Amniotic epithelial cell (primary cell): Measurements from ENCODE around the gene GPR137C.
"Not testable (repeated sequence)": the region's sequence is repeated elsewhere in the genome, so short reads cannot be mapped to it uniquely, and the experiment has no call there.

Experiments used
- DNase-seq: peaks from one replicate; pipeline ENCODE4 v3.0.0-alpha.2; 2010; ENCODE audit warnings: low read depth

The GPR137C gene

DNA sequence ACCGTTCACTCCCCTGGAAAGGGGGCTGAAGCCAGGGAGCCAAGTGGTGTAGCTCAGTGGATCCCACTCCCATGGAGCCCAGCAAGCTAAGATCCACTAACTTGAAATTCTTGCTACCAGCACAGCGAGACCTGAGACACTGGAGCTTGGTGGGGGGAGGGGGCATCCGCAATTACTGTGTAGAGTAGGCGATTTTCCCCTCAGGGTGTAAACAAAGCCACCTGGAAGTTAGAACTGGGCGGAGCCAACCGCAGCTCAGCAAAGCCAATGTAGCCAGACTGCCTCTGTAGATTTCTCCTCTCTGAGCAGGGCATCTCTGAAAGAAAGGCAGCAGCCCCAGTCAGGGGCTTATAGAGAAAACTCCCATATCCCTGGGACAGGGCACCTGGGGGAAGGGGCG, 15.8 kb downstream of the GPR137C start:
- not testable (repeated sequence) for DNase-seq

- no peak for DNase-seq
Measured at GRCh38 chr14:52575858-52576257, 23.2 kb downstream of the GPR137C start.

GRCh38 chr14:52583544-52583943, 30.9 kb downstream of the GPR137C start:
- DNase-seq = no peak

DNA sequence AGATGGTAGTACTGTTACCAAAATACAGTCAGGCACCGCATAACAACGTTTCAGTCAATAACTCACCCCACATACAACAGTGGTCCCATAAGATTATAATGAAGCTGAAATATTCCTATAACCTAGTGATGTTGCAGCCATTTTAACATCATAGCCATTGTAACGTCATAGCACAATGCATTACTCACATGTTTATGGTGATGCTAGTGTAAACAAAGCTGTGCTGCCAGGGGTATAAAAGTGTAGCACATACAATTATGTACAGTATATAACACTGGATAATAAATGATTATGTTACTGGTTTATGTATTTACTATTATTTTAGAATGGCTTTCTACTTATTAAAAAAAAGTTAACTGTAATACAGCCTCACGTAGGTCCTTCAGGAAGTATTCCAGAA, 37.0 kb downstream of the GPR137C start:
- DNase-seq = no peak

DNA sequence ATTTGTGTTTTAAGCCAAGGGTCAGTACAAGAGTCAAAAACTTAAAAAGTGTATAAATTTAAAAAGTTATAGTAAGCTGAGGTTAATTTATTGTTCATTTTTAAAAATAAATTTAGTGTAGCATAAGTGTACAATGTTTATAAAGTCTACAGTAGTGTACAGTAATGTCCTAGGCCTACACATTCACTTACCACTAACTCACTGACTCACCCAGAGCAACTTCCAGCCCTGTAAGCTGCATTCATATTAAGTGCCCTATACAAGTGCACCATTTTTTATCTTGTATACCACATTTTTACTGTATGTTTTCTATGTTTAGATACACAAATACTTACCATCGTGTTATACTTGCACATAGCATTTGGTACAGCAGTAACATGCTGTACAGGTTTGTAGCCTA, 37.7 kb downstream of the GPR137C start:
- no peak for DNase-seq

DNA sequence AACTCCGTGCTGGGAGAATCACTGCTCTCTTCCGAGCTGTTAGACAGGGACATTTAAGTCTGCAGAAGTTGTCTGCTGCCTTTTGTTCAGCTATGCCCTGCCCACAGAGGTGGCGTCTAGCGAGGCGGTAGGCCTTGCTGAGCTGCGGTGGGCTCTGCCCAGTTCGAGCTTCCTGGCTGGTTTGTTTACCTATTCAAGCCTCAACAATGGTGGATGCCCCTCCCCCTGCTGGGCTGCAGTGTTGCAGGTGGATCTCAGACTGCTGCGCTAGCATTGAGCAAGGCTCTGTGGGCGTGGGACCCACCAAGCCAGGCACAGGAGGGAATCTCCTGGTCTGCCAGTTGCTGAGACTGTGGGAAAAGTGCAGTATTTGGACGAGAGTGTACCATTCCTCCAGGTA, 43.7 kb downstream of the GPR137C start:
- DNase-seq = no peak

GRCh38 chr14:52596861-52597260, 44.2 kb downstream of the GPR137C start:
- DNase-seq = peak; percentile 6

- no peak for DNase-seq
Measured at GRCh38 chr14:52598568-52598967, 45.9 kb downstream of the GPR137C start.

DNA sequence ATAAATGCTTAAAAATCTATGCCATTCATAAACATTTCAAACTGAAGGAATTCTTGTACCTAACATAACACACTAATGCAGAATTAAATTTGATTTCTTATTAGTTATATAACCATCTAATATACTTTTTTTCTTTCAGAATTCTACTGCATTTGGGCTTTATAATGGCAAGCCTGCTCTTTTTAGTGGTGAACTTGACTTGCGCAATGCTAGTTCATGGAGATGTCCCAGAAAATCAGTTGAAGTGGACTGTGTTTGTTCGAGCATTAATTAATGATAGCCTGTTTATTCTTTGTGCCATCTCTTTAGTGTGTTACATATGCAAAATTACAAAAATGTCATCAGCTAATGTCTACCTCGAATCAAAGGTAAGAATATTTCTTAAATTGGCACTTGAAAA, 47.3 kb downstream of the GPR137C start:
- no peak for DNase-seq

DNA sequence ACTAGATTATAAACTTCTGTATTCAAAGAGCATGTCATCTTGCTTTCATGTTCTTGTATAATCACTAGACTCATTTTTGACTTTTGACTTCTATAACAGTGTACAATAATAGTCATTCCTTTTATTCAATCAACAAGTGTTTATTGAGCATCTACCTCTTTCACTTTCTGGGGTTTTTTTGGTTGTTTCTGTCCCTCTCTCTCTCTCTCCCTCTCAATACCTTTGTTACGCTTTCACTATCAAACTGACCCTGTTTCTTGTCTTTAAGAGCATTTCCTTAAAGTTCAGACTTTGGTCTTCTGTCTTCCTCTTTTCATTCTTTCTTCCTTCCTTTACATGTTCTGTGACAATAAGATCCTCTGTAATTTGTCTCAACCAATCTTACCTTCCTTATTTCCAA, 49.5 kb downstream of the GPR137C start:
- DNase-seq = no peak

DNA sequence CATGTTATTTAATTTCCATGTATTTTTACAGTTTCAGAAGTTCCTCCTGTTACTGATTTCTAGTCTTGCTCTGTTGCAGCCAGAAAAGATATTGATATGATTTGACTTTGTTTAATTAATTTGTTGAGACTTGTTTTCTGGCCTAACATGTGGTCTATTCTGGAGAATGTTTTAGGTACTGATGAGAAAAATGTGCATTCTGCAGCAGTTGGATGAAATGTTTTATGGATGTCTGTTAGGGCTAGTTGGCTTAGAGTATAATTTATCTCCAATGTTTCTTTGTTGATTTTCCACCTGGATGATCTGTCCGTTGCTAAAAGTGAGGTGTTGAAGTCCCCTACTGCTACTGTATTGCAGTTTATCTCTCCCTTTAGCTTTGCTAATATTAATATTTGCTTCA, 54.4 kb downstream of the GPR137C start:
- DNase-seq = no peak

DNA sequence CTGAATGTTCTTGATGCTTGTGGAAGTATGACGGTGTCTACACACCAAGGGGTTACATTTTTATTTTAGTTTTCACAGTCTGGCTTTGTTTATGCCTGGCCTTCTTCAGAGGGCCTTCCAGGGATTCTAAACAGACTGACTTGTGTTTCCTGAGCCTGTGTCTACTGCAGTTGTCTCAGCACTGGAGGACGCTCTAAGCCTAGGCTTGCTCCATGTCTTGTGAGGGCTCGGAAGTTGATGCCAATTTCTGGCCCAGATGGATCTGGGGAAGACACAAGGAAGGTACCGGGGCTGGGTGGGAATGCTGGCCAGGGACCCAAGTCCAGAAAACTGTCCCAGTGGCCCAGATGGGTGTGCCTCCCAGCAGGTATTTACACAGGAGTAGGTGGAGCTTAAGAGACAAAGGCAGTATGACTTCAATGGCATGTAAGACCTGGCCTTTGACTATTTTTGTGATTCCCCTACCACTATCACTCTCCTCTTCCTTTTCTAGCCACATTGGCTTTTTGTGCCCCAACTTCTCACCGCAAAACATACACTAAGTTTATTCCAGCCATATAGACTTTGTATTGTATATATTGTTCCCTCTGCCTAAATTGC, 56.9 kb downstream of the GPR137C start:
- DNase-seq = no peak

DNA sequence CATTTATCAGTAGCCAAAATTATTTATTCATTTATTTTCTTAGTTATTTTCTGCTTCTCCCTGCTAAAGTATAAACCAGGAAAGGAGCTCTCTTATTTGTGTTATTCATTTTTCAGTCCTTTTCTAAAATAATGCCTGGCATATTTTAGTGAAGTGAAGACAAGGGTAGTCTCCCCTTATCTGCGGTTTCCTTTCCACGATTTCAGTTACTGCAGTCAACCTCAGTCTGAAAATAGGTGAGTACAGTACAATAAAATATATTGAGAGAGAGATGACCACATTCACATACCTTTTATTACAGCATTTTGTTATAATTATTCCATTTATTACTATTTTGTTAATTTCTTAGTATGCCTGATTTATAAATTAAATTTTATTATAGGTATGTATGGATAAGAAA, 57.6 kb downstream of the GPR137C start:
- no peak for DNase-seq

DNA sequence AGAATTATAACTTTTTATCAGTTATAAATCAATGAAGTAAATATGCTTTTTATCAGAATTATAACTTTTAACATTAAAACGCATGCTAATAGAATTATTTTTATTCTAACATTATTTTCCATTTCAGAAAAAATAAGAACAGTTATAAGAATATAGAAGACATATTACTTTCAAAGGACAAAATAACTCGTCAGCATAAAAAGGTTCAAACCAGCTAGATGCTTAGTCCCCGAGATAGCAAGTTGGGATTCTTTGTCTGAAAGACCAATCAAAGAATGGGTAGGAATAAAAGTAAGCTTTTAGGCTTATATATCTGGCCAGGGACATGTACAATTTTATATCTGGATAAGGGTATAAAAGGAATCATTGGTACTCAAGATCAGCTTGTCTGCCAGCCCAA, 66.0 kb downstream of the GPR137C start:
- DNase-seq = no peak

DNA sequence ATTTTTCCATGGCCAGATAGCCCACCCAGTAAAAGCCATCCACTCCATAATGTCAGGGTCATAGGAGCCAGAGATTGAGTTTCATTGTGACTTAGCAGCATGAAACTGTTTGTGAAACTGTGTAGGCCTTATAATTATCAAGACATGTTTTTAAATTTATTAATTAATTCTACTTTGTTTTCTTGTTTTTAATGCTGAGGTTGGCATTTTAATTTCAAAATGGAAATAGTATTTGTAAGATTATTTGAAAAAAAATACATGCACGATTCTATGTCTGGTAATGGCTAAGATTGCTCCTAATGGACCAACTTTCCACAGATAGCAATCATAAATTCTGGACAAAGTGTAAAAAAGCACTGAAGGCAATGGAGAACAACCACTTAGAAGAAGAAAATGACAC, 67.1 kb downstream of the GPR137C start:
- DNase-seq = no peak

- no peak for DNase-seq
Measured at GRCh38 chr14:52640137-52640536, 87.5 kb downstream of the GPR137C start.

GRCh38 chr14:52641745-52642144, 89.1 kb downstream of the GPR137C start:
- no peak for DNase-seq

- no peak for DNase-seq
Measured at GRCh38 chr14:52649511-52649910, 96.9 kb downstream of the GPR137C start.

GRCh38 chr14:52650774-52651173, 98.1 kb downstream of the GPR137C start:
- peak; percentile 42 for DNase-seq

GRCh38 chr14:52656905-52657304, 104.3 kb downstream of the GPR137C start:
- DNase-seq = no peak

- no peak for DNase-seq
Measured at GRCh38 chr14:52660325-52660724, 107.7 kb downstream of the GPR137C start.

DNA sequence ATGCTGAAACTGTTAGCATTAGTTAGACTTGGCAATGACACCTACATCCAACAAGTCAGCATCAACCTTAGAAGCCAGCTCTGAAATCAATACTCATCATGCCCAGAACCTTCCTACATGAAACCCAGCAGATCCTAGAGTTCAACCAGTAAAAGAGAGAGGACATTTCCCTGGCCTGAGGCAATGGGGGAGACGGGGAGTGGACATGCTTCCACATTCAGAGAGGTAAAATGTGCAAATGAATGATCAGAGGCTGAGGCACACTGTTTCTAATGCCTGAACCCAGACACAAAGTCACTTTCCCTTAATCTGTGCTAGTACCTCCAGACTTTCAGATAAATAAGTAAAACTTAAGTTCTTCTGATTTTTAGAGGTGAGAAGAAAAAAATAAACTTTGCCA, 108.2 kb downstream of the GPR137C start:
- no peak for DNase-seq

- no peak for DNase-seq
Measured at GRCh38 chr14:52661314-52661713, 108.7 kb downstream of the GPR137C start.

DNA sequence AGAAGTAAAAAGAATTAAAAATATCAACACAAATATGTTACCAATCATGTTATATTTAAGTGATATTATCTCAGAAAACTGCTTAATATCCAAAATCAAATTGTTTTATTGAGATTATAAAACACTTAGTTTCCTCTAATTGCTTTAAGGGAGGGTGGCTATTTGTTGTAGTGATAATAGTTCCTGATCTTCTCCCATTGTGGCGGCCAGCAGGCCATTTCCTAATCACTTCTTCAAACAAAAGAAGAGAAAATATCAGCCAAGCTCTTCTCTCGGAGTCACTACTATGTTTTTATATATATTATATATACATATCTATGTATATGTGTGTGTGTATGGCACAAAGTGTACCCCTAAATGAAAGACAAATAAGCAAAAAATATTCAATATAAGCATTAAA, 111.2 kb downstream of the GPR137C start:
- no peak for DNase-seq

DNA sequence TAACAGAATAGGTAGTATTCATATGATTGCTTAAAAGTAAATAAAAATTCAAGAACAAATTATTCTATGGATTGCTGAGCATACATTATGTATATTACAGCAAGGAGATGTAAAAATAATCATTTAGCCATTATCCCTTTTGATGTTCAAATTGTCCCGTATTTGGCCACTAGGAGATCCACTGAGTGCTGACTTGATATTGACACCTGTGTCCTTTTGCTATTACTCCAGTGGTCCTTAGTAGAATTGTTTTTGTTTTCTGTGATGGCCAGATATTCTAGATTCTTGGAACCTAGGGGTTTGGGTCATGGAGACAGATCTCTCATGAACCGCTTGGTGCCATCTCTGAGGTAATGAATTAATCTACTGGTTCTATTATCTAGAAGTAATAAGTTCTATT, 126.0 kb downstream of the GPR137C start:
- DNase-seq = no peak
